ENCODE results near the gene GAREM1. TPM values are rescaled to one million over a fixed set of nuclear protein-coding genes. Genes with fewer than 3 reads are reported as not detected.

Gene GAREM1
- total and polyA plus RNA-seq, 2 of the 8 experiments (the other 6 are each of a cell fraction or from before 2014, with no cell fraction given): 3.6 to 9.2 TPM

DNA sequence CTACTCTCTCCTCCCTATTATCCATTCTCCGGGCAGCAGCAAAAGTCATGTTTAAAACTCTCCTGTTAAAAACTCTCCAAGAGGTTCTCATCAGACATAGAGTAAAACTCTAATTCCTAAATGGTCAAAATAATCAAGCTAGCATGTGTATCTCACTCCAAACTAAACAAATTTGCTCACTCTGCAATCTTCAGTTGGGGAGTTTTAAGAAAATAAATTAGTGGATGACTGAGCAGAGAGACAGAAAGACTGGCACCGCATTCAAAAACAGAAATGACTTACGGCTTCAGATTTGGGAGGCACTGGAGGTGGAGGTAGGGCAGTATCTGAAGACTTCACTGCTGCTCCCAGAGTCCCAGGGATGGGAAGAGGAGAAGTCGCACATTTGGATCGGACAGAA is 183.9 kb downstream of the GAREM1 start:
- POLR2A ChIA-PET (ENCODE audit: partially characterized antibody): no interaction called here
- H4K8ac ChIP-seq (ENCODE audit: extremely low read depth, insufficient read depth, low read length): no peak overlapping the region
- no peak overlapping the region for H2AFZ ChIP-seq (ENCODE audit: low read length)
- FAIRE-seq: no peak
- DNase-seq (ENCODE audit: low read depth in 1 of 2, low spot score in 2 of 2): no peak
- no peaks in the 10 kb centered on the region; a peak in 1 of 7 replicates for H3K4me1 ChIP-seq (replicated peaks in 1 of 4; ENCODE audit: control insufficient read depth in 3 of 4, insufficient read depth in 4 of 4, low read length in 3 of 4)
- no peak overlapping the region for H3K14ac ChIP-seq (ENCODE audit: insufficient read length)
- H4K20me1 ChIP-seq (replicated peaks in 1 of 2; ENCODE audit: control insufficient read depth in 1 of 2, insufficient read depth in 2 of 2, low read length in 2 of 2): no peaks in the 10 kb centered on the region
- no peak overlapping the region for H4K5ac ChIP-seq (ENCODE audit: insufficient read length, low read depth, low read length)
- H3K27ac ChIP-seq (ENCODE audit: low read depth, low read length): no peak overlapping the region
- no peak overlapping the region for H2BK15ac ChIP-seq (ENCODE audit: low read length)
- H2BK5ac ChIP-seq (ENCODE audit: low read depth, low read length): no peak overlapping the region
- H3K18ac ChIP-seq (ENCODE audit: extremely low read depth, low read length): no peak overlapping the region
- no peak overlapping the region for H2BK20ac ChIP-seq (ENCODE audit: low read length)
- no peak overlapping the region for H4K91ac ChIP-seq (replicated peaks; ENCODE audit: insufficient read length, low read length)
- H3K9me3 ChIP-seq (ENCODE audit: insufficient read depth in 2 of 2, low read depth in 1 of 2, low read length in 1 of 2): no peaks in the 10 kb centered on the region
- H3K4ac ChIP-seq (replicated peaks; ENCODE audit: insufficient read length, low read depth, low read length): no peak overlapping the region
- no peak overlapping the region for H3K4me2 ChIP-seq (ENCODE audit: insufficient read depth in 1 of 2, low read depth in 2 of 2, low read length in 2 of 2)
- H2AK5ac ChIP-seq (ENCODE audit: low read depth, low read length): no peak overlapping the region
- H3K9ac ChIP-seq (replicated peaks in 1 of 4; ENCODE audit: extremely low read depth in 1 of 4, low read depth in 3 of 4, low read length in 3 of 4): no peak overlapping the region
- H2BK120ac ChIP-seq (replicated peaks; ENCODE audit: low read depth, low read length): no peak overlapping the region
- no peaks in the 10 kb centered on the region for H3K79me2 ChIP-seq (ENCODE audit: control insufficient read depth in 1 of 2, insufficient read depth in 2 of 2, low read length in 2 of 2)
- CTCF ChIA-PET (ENCODE audit: partially characterized antibody): interaction anchor here (0.7 to 1.4 kb wide), 8 partner anchors 9 to 263 kb away, joined by 3 to 8 read pairs (median 3); no protein-coding TSS in a partner anchor
- no peaks in the 10 kb centered on the region for H3K79me1 ChIP-seq (ENCODE audit: low read depth, low read length)
- H3K23ac ChIP-seq (ENCODE audit: insufficient read length): no peak overlapping the region
- WGBS, 2 experiments (ENCODE audit: extremely low coverage in 1 of 2, insufficient coverage in 1 of 2, insufficient read length in 1 of 2, insufficient replicate concordance in 2 of 2, low coverage in 1 of 2, low lambda C conversion rate in 2 of 2, missing lambda C conversion rate in 1 of 2): 95% methylated on average over 5 of the region's 5 CpGs; no CpG with 5 or more reads in 1 of the 2 experiments
- H3K4me3 ChIP-seq (ENCODE audit: extremely low read depth in 1 of 4, insufficient read depth in 2 of 4, low read depth in 3 of 4, low read length in 4 of 4): no peak overlapping the region
- no peak overlapping the region for H2BK12ac ChIP-seq (ENCODE audit: low read depth, low read length)
- no peaks in the 10 kb centered on the region for H3K27me3 ChIP-seq (replicated peaks in 1 of 4; ENCODE audit: control insufficient read depth in 3 of 4, extremely low read depth in 1 of 4, insufficient read depth in 3 of 4, low read length in 3 of 4)
- H3K36me3 ChIP-seq (ENCODE audit: control insufficient read depth in 2 of 4, insufficient read depth in 4 of 4, low read length in 3 of 4): peaks cover 0 to 3% (median 0%) of the 10 kb centered on the region in 4 experiments; a peak in 1 of 8 replicates
- no peak overlapping the region for H3K56ac ChIP-seq (replicated peaks; ENCODE audit: insufficient read length, low read depth, low read length)
- no peaks in the 10 kb centered on the region; the same call in 1 of the 2 replicates for H3K23me2 ChIP-seq (ENCODE audit: low read depth, low read length)
- TF ChIP-seq, protein P1, sequence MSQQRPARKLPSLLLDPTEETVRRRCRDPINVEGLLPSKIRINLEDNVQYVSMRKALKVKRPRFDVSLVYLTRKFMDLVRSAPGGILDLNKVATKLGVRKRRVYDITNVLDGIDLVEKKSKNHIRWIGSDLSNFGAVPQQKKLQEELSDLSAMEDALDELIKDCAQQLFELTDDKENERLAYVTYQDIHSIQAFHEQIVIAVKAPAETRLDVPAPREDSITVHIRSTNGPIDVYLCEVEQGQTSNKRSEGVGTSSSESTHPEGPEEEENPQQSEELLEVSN (IDR thresholded peaks at IDR 0.05): no peak
- TF ChIP-seq CHD1 (IDR thresholded peaks at IDR 0.05; ENCODE audit: low read depth, low read length): no peak
- TF ChIP-seq SP2 (IDR thresholded peaks at IDR 0.05; ENCODE audit: low read length): no peak
- no peak for TF ChIP-seq CREB1 (IDR thresholded peaks at IDR 0.05)
- TF ChIP-seq SIN3A (conservative IDR thresholded peaks at IDR 0.05 in 1 of 2, IDR thresholded peaks at IDR 0.05 in 1 of 2; ENCODE audit: low read depth in 1 of 2, low read length in 2 of 2): no peak
- no peak for TF ChIP-seq RAD21 (IDR thresholded peaks at IDR 0.05 in 1 of 2, conservative IDR thresholded peaks at IDR 0.05 in 1 of 2; ENCODE audit: low read depth in 2 of 2, low read length in 2 of 2)

Data from H1 (cell line).